AG08395 (cell line): Measurements from ENCODE around the gene SLC50A1.

Experiments used
- DNase-seq: peaks from one replicate; pipeline ENCODE4 v3.0.0; 2012; ENCODE audit warnings: mixed read lengths, low spot score

SLC50A1 gene

DNA sequence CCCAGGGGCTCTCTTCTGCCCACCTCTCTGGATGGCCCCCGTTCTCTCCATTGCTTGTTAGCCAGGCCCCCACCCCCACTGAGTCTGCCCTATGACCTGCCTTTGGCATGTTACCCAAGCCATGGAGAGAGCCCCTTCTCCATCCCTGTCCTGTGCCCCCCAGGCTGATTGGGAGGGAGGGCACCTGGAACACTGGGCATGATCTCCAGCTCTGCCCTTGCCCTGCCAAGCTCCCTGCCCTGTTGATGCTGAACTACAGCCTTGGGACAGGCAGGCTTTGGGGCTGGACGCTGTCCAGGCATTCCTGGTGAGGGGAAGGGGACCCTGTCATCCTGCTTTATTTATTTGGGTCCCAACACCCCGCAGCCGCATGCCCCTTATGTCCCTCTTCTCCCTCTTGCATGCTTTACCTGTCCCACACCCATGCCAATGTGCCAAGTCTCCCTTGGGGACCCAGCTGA, 48.7 kb downstream of the SLC50A1 start:
- DNase-seq: no peak

GRCh38 chr1:155184835-155185782, 49.5 kb downstream of the SLC50A1 start:
- DNase-seq: no peak

- no peak for DNase-seq
These were observed 50.1 kb downstream of the SLC50A1 start for GRCh38 chr1:155185783-155186066.

DNA sequence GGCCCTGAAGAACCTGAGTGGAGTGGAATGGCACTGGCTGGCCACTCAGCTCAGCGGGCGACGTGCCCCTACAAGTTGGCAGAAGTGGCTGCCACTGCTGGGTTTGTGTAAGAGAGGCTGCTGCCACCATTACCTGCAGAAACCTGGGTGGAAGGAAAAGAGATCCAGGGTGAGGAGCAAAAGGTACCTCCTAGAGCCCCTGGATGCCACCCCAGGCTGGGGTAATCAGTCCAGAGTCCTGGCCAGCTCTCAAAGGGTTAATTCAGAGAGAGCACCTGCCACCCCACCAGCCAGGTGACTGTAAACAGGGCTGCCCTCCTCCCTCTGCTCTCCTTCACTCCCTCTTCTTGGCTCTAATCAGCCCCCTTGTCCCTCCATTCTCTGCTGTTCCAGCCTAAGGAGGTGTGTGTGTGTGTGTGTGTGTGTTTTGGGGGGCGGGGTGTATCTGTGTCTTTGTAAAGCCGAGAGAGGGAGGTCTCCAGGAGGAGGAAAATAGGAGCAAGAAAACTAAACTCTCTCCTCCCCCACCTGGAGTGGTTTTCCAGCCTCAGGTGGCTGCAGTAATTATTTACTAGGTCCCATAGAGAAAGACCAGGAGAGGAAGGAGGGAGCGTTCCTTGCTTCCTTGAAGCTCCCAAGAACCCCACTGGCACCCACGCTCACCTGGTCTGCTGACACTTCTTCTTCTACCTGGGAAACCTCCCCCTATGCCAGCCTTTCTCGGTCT, 50.6 kb downstream of the SLC50A1 start:
- no peak for DNase-seq

GRCh38 chr1:155186794-155187455, 51.3 kb downstream of the SLC50A1 start:
- no peak for DNase-seq

DNA sequence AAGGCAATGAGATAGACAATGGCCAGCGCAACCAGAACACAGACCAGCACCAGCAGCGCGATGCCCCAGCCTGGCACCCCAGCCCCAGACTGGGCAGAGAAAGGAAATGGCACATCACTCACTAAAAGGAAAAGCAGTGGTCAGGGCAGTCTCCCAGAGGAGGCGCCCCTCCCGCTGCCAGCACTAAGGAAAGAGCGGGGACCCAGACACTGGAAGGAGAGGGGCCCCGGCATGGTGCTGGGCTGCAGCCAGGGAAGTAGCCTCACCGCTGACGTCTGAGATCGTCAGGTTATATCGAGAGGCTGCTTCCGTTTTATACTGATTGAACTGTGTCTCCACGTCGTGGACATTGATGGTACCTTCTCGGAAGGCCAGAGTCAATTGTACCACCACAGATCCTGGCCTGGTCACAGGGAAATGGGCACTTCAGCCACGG, 51.8 kb downstream of the SLC50A1 start:
- DNase-seq: no peak

DNA sequence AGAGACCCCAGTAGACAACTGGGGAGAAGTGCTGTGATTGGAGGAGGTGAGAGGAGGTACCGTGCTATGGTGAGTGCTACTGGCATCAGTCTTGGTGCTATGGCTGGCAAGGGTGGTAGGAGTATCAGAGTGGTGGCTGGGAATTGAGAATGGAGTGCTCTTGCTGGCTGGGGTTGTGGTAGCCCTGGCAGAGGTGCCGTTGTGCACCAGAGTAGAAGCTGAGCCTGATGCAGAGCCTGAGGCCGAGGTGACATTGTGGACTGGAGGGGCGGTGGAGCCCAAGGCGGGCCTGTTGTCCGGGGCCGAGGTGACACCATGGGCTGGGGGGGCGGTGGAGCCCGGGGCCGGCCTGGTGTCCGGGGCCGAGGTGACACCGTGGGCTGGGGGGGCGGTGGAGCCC, 52.6 kb downstream of the SLC50A1 start:
- no peak for DNase-seq
